ENCODE measurements around the gene PLEKHG2.

PLEKHG2 gene

DNA sequence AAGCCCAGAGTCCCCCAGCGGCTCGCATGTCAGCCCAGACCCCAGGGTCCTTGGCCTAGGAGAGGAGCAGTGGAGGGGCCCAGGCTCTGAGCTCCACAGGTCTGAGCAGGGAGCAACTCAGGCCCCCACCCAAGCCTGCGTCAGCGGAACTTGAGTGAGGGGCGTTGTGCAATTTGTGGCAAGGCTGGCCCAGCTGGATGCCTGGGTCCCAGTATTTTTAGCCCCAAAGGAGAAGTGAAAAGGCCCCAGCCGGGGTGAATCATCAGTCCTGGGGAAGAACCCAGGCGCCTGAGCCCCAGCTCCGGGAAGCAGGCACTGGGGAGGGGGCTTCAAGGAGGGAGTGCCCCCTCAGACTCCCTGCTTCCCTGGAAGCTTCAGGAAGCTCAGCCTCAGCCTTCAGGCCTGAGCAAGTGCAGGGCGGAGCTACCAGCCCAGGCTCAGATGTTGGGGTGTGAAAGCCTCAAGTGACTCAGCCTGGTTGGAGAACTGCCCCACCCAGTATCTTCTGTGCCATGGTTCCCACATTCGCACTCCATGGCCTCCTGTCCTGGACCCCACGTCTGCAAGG lies 14.1 kb upstream of the PLEKHG2 start:
- DNase-seq (ENCODE audit: extremely low read depth, low read depth): no peak
- H3K4me3 ChIP-seq (replicated peaks; ENCODE audit: low read depth, low read length): no peak overlapping the region
- TF ChIP-seq, protein P1, sequence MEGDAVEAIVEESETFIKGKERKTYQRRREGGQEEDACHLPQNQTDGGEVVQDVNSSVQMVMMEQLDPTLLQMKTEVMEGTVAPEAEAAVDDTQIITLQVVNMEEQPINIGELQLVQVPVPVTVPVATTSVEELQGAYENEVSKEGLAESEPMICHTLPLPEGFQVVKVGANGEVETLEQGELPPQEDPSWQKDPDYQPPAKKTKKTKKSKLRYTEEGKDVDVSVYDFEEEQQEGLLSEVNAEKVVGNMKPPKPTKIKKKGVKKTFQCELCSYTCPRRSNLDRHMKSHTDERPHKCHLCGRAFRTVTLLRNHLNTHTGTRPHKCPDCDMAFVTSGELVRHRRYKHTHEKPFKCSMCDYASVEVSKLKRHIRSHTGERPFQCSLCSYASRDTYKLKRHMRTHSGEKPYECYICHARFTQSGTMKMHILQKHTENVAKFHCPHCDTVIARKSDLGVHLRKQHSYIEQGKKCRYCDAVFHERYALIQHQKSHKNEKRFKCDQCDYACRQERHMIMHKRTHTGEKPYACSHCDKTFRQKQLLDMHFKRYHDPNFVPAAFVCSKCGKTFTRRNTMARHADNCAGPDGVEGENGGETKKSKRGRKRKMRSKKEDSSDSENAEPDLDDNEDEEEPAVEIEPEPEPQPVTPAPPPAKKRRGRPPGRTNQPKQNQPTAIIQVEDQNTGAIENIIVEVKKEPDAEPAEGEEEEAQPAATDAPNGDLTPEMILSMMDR (IDR thresholded peaks at IDR 0.05; ENCODE audit: low read depth, low read length, missing control alignments): no peak

DNA sequence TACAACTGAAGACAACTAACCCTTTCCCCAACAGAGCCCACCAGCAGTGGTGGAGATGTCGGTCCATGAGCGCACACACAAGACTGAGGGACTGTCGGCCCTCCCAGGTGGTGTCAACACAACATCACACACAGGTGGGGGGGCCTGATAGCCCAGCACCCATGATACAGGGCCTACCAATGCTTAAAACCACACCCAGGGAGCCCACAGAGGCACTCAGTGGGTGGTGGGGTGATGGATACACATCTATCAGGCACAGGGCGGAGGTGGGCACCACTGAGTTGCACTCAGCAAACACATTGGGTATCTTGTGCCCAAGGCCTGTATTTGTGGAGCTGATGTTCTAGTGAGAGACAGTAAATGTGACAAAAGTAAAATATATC lies 12.8 kb upstream of the PLEKHG2 start:
- TF ChIP-seq, protein P1 (IDR thresholded peaks at IDR 0.05; ENCODE audit: low read depth, low read length, missing control alignments): no peak
- H3K4me3 ChIP-seq (replicated peaks; ENCODE audit: low read depth, low read length): no peak overlapping the region
- no peak for DNase-seq (ENCODE audit: extremely low read depth, low read depth)

DNA sequence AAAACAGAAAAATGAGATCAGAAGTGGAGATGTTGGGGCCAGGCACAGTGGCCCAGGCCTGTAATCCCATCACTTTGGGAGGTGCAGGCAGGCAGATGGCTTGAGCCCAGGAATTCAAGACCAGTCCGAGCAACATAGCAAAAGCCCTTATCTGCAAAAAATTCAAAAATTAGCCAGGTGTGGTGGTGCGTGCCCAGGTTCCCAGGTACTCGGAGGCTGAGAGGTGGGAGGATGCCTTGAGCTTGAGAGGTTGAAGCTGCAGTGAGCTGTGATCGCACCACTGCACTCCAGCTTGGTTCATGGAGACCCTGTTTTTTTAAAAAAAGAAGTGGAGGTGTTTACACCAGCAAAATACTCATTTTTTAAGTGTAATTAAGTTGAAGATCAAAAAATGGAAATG lies 12.4 kb upstream of the PLEKHG2 start:
- no peak overlapping the region for H3K4me3 ChIP-seq (replicated peaks; ENCODE audit: low read depth, low read length)
- no peak for DNase-seq (ENCODE audit: extremely low read depth, low read depth)
- TF ChIP-seq, protein P1 (IDR thresholded peaks at IDR 0.05; ENCODE audit: low read depth, low read length, missing control alignments): no peak

DNA sequence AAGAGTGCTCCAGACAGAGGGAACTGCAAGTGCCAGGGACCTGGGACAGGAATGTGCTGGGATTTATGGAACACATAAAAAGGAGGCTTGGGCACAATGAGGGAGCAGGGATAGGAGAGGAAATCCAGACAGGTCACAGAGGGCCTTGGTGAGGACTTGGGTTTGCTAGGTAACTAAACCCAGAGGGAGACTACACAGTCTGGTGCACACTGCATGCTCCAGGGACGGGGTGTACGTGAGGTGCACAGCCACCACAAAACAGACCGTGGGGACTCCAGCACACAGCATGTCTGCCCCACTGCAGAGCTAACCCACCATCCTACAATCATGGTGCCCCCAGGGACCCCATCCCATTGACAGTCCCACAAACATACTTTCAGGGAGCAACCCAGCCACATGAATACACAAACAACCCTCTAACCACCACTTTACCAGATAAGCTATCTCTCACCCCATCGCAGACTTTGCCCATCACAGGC lies 11.4 kb upstream of the PLEKHG2 start:
- DNase-seq (ENCODE audit: extremely low read depth, low read depth): no peak
- TF ChIP-seq, protein P1 (IDR thresholded peaks at IDR 0.05; ENCODE audit: low read depth, low read length, missing control alignments): no peak
- no peak overlapping the region for H3K4me3 ChIP-seq (replicated peaks; ENCODE audit: low read depth, low read length)

GRCh38 chr19:39401549-39402345 lies 10.7 kb upstream of the PLEKHG2 start:
- TF ChIP-seq, protein P1 (IDR thresholded peaks at IDR 0.05; ENCODE audit: low read depth, low read length, missing control alignments): no peak
- H3K4me3 ChIP-seq (replicated peaks; ENCODE audit: low read depth, low read length): no peak overlapping the region
- no peak for DNase-seq (ENCODE audit: extremely low read depth, low read depth)

DNA sequence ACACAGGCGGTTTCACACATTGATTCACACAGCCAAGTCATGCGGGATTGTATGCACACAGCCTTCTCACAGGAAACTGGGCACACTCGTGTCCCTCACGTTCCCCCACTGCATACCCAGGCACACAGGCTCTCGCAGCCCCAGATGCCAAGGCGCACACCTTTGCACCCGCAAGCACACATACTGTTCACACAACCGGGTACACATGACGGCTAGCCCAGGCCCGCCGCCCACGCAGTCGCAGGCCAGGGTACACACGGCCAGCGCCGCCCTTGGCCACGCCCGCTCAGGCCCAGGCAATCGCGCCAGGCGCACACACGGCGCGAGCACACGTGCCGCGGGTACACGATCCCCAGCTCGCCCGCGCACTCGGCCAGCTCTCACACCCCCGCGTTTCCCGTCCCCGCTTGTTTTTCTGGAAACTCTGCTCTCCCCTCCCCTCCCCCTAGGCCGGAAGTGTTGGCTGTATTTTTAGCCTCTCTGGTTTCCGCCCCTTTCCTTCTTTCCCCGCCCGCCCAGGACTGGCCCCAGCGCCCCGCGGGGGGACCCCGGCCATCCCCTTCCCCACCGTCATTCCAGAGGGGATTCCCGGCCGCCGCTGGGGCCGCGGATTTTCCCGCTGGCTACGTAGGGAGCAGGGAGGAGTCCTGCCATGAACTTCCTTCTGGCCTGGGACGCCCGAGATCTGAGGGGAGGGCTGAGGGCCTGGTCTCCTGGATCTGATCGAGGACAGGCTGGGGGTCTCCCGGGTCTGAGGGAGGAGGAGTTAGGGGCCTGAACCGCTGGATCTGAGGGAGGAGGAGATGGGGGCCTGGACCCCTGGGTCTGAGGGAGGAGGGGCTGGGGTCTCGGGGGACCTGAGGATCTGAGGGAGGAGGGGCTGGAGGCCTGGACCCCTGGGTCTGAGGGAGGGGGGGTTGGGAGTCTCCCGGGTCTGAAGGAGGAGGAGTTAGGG lies 9.8 kb upstream of the PLEKHG2 start:
- TF ChIP-seq, protein P1 (IDR thresholded peaks at IDR 0.05; ENCODE audit: low read depth, low read length, missing control alignments): no peak
- DNase-seq (ENCODE audit: extremely low read depth, low read depth): peak; percentile 73
- H3K4me3 ChIP-seq (replicated peaks; ENCODE audit: low read depth, low read length): peak overlapping the region; percentile 40

All from HFF-Myc (cell line).